Esophagus squamous epithelium (tissue), 4 donors: Measurements from ENCODE around the gene RASAL2.

Experiments used
- CTCF ChIP-seq, 6 experiments: fragments of 450-650 bp in 4 of 6; fragments of 200-600 bp in 2 of 6; sonication (generic) in 2 of 6; IDR thresholded peaks; one replicate each; pipeline ENCODE4 v1.5.1; 2016 to 2019; ENCODE audit warnings: antibody characterized with exemption in 6 of 6, mild to moderate bottlenecking in 4 of 6, moderate library complexity in 4 of 6
- POLR2A ChIP-seq, 4 donors: fragments of 450-650 bp; IDR thresholded peaks; one replicate each; pipeline ENCODE4 v1.6.1; 2017; ENCODE audit warnings: antibody characterized with exemption in 4 of 4, mild to moderate bottlenecking in 4 of 4, moderate library complexity in 3 of 4

DNA sequence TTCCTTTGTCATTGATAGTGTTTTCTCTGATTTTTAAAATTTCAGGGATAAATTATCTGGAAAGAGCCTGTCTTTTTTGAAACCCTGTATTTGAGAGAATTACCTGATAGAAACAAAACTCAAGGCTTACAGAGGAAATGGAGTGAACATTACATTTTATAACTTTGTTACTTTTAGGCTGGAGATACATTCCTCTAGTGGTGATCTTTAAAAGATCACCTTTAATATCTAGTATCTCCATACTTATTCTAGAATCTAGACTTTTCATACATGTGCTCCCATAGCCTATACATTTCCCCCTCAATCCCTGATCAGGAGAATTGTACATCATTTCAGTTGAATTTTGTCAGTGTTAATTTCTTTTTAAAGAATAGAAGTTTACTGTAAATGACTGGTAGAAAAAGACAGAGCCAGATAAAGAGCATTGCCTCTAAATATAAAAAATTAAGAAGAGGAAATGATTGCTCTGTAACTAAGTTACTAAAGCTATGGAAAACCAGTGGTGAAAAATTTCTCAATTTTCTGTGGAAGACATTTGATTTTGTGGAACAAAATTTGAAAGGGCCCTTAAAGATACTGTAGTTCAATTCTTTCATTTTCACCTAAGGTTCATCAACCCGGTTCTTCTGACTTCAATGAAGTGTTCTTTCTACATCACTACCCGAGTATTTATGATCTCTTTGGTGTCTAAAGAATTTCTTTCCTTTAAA, 33.7 kb downstream of the RASAL2 start:
- TF ChIP-seq CTCF (IDR thresholded peaks at IDR 0.05) = peak in 1 of 6 experiments; percentile 33
- no peak for TF ChIP-seq POLR2A (IDR thresholded peaks at IDR 0.05)
